Measurements from ENCODE around the gene ICAM5. TPM values are rescaled to one million over a fixed set of nuclear protein-coding genes. Genes with fewer than 3 reads are reported as not detected.

Gene ICAM5
- total RNA-seq, 1 experiment from 2014 or later = 1.6 TPM

GRCh38 chr19:10290357-10290875, 664 bp downstream of the ICAM5 start:
- Histone ChIP-seq H3K18ac (ENCODE audit: insufficient read length, low read depth, low read length) (no peak overlapping the region), H3T11ph (ENCODE audit: low read length) (no peak overlapping the region), H3K9ac (ENCODE audit: extremely low read depth, insufficient read length, low read length) (no peak overlapping the region), H4K5ac (ENCODE audit: insufficient read length, low read depth, low read length) (no peak overlapping the region), H3K79me1 (ENCODE audit: insufficient read depth, low read depth, low read length, poor library complexity, severe bottlenecking) (no peaks in the 10 kb centered on the region), H3K23ac (ENCODE audit: insufficient read length, low read depth, low read length) (no peak overlapping the region), H4K91ac (ENCODE audit: insufficient read length, low read depth, low read length) (no peak overlapping the region), H3K4ac (ENCODE audit: low read depth, low read length) (no peak overlapping the region), H3K27ac (ENCODE audit: insufficient read length, low read depth, low read length) (no peak overlapping the region), H2BK15ac (ENCODE audit: low read depth, low read length) (no peak overlapping the region), H3K27me3 (ENCODE audit: insufficient read depth, low read length) (peaks cover 61% of the 10 kb centered on the region), H4K8ac (replicated peaks; ENCODE audit: insufficient read length, low read depth, low read length) (no peak overlapping the region), H2BK12ac (ENCODE audit: insufficient read length, low read depth, low read length) (no peak overlapping the region), H3K79me2 (ENCODE audit: insufficient read depth, low read length) (no peaks in the 10 kb centered on the region), H2BK120ac (ENCODE audit: low read depth, low read length, poor library complexity, severe bottlenecking) (no peak overlapping the region), H2BK20ac (ENCODE audit: low read depth, low read length, poor library complexity, severe bottlenecking) (no peak overlapping the region), H2AFZ (ENCODE audit: low read length) (no peak overlapping the region), H3K4me1 (ENCODE audit: insufficient read depth, low read length) (no peaks in the 10 kb centered on the region; the same call in 1 of the 2 replicates), H3K4me2 (ENCODE audit: insufficient read depth, insufficient read length, low read length) (peak overlapping the region; percentile 92), H2AK5ac (ENCODE audit: insufficient read length, low read length) (no peak overlapping the region), H2BK5ac (ENCODE audit: insufficient read length, low read length) (no peak overlapping the region), H3K9me3 (ENCODE audit: control insufficient read depth, low read depth, low read length) (no peaks in the 10 kb centered on the region), H3K14ac (ENCODE audit: insufficient read depth, low read length) (no peak overlapping the region), H3K23me2 (ENCODE audit: insufficient read length, low read depth, low read length, poor library complexity, severe bottlenecking) (peaks cover 38% of the 10 kb centered on the region), H3K56ac (ENCODE audit: insufficient read length, low read depth, low read length) (no peak overlapping the region), H4K20me1 (ENCODE audit: control insufficient read depth, insufficient read depth, insufficient read length) (no peaks in the 10 kb centered on the region)
- Mint-ChIP-seq H3K9me3 (peaks cover 0 to 5% of the 10 kb centered on the region in 2 experiments; a peak in 3 of 5 replicates), H3K4me3 (peak overlapping the region; percentile 59 to 92), H3K27me3 (ENCODE audit: low read depth) (peaks cover 99% of the 10 kb centered on the region), H3K4me1 (peaks cover 13 to 44% of the 10 kb centered on the region in 2 experiments), H3K36me3 (ENCODE audit: insufficient read depth in 1 of 3, low read depth in 3 of 3) (peaks cover 0 to 2% (median 0%) of the 10 kb centered on the region in 3 experiments; a peak in 4 of 7 replicates), H3K27ac (no peak overlapping the region)
- TF ChIP-seq CTCF (conservative IDR thresholded peaks at IDR 0.05) = no peak
- DNase-seq = peak; percentile 55
- WGBS (ENCODE audit: extremely low coverage, insufficient read length, low lambda C conversion rate) = no CpG with 5 or more reads among the region's 30 CpGs
